Progenitor cell of endocrine pancreas (in vitro differentiated cells): ENCODE measurements around the gene ZNF624. TPM values are rescaled to one million over a fixed set of nuclear protein-coding genes. Genes with fewer than 3 reads are reported as not detected.

Experiments
- DNase-seq: peaks from one replicate; pipeline ENCODE4 v3.0.0; 2021; ENCODE audit warnings: low spot score; ENCODE audit not compliant: unreplicated experiment
- H3K27ac Mint-ChIP-seq: 2 replicates; pipeline ENCODE4 v1.8.0; 2021; ENCODE audit warnings: mild to moderate bottlenecking, moderate library complexity, mixed read lengths
- H3K27me3 Mint-ChIP-seq: 2 replicates; pipeline ENCODE4 v1.8.0; 2021; ENCODE audit warnings: mixed read lengths
- H3K36me3 Mint-ChIP-seq: 2 replicates; pipeline ENCODE4 v1.8.0; 2022; ENCODE audit warnings: mixed read lengths; ENCODE audit not compliant: insufficient read depth
- H3K4me1 Mint-ChIP-seq: 2 replicates; pipeline ENCODE4 v1.8.0; 2021; ENCODE audit warnings: low read depth, mixed read lengths
- H3K4me3 Mint-ChIP-seq: 2 replicates; pipeline ENCODE4 v1.8.0; 2021; ENCODE audit warnings: low read depth, mild to moderate bottlenecking, moderate library complexity, mixed read lengths
- H3K9me3 Mint-ChIP-seq: 2 replicates; pipeline ENCODE4 v1.8.0; 2021; ENCODE audit warnings: low read depth, mixed read lengths
- total RNA-seq: library from RNA; stranded (reverse); gene quantifications from 2 replicates; pipeline ENCODE4 v1.2.1, GENCODE V29; 2021
- TF ChIP-seq, protein P1 (sequence below): fragments of 200-600 bp; sonication (generic); IDR thresholded peaks from one replicate; pipeline ENCODE4 v1.5.0; 2021; ENCODE audit warnings: antibody characterized with exemption, mild to moderate bottlenecking; ENCODE audit not compliant: unreplicated experiment

ZNF624 gene
- total RNA-seq, 1 donor from 2014 or later, result 9.0 TPM

DNA sequence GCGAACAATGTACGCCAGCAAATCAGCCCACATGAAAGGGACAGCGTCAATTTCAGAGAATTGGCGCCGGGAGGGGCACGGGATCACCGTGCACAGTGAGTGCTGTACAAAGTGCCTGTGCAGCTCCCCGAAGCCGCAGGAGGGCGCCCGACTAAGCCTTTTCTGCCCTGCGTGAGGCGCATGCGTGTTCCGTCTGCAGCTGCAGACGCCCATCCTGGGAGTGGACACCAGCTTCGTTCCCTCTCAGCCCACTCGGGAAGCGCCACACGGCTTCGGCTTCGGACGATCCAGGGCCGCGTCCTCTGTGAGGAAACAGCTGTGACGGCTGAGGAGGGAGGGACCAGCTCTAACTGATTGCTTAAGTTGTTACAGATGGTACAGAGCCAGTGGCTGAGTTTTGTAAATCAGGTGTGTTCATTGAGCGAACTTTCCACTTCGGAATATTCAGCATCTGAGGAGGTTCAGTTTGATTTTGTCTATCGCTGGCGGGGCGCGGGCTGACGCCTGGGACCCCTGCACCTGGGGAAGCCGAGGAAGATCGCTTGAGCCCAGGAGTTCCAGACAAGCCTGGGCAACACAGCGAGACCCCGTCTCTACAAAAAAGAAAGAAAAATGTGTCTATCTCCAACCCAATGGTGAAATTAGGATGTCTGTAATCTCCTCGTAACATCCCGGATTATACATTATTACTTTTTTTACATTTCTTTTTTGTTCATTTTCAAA is 69.2 kb downstream of the ZNF624 start:
- TF ChIP-seq, protein P1, sequence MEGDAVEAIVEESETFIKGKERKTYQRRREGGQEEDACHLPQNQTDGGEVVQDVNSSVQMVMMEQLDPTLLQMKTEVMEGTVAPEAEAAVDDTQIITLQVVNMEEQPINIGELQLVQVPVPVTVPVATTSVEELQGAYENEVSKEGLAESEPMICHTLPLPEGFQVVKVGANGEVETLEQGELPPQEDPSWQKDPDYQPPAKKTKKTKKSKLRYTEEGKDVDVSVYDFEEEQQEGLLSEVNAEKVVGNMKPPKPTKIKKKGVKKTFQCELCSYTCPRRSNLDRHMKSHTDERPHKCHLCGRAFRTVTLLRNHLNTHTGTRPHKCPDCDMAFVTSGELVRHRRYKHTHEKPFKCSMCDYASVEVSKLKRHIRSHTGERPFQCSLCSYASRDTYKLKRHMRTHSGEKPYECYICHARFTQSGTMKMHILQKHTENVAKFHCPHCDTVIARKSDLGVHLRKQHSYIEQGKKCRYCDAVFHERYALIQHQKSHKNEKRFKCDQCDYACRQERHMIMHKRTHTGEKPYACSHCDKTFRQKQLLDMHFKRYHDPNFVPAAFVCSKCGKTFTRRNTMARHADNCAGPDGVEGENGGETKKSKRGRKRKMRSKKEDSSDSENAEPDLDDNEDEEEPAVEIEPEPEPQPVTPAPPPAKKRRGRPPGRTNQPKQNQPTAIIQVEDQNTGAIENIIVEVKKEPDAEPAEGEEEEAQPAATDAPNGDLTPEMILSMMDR, result peak; percentile 95
- Mint-ChIP-seq H3K27ac (peak overlapping the region; percentile 62), H3K4me3 (peak overlapping the region; percentile 83), H3K4me1 (peaks cover 3% of the 10 kb centered on the region), H3K27me3 (peaks cover 45% of the 10 kb centered on the region), H3K9me3 (peaks cover 6% of the 10 kb centered on the region), H3K36me3 (no peaks in the 10 kb centered on the region)
- DNase-seq, result peak; percentile 93

DNA sequence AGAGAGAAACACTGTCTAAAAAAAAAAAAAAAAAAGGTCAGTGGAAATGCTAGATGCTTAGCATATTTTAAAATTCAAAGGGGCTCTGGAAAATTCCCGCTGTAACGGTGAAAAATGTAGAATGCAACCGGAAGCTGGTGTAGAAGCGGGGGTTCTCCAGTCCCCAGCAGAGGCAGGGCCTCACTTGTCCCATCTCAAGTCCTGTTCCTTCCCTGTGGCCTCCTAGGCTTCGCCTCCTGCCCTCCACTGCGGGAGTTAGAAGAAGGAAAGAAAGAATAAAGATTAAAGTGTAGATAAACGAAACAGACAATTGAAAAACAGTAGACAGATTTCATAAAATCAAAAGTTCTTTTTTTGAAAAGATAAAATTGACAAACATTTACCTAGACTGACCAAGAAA is 69.9 kb downstream of the ZNF624 start:
- Mint-ChIP-seq H3K4me3 (peak overlapping the region; percentile 83), H3K9me3 (peaks cover 6% of the 10 kb centered on the region), H3K36me3 (no peaks in the 10 kb centered on the region), H3K27me3 (peaks cover 45% of the 10 kb centered on the region), H3K27ac (no peak overlapping the region), H3K4me1 (peaks cover 3% of the 10 kb centered on the region)
- no peak for DNase-seq
- TF ChIP-seq, protein P1, result no peak

DNA sequence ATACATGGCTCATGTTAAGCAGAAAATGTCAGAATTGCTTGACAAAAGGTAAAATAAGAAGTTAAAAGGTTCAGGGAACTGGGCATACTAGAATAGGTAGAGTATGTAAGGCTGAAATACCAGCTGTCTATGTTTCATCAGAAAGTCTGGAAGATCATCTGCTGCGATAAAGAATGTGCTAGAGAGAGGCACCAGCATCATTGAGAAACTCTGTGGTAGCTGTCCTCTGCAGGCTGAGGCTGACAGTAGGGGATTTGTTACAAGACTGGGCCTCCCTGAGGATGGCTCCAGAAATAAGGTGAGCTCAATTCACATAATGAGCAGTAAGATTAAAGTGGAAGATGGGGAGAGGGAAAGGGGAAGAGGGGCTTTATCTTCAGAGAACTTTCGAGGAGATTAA is 80.2 kb downstream of the ZNF624 start:
- Mint-ChIP-seq H3K4me1 (no peaks in the 10 kb centered on the region), H3K4me3 (no peak overlapping the region), H3K9me3 (no peaks in the 10 kb centered on the region), H3K27me3 (peaks cover 49% of the 10 kb centered on the region), H3K36me3 (no peaks in the 10 kb centered on the region), H3K27ac (no peak overlapping the region)
- DNase-seq, result no peak
- TF ChIP-seq, protein P1, result no peak

Other genes with a start within 250 kb of the ZNF624 start
- 1.3 and 2.1 TPM in 2 replicates for gene TRPV2, start 238.3 kb downstream of the ZNF624 start, total RNA-seq
- 8.5 and 9.7 TPM in 2 replicates for gene LRRC75A, start 161.7 kb downstream of the ZNF624 start, total RNA-seq
- 11.6 TPM in 2 replicates for gene ZNF287, start 84.6 kb downstream of the ZNF624 start, total RNA-seq
- 0.89 and 1.2 TPM in 2 replicates for gene CCDC144A, start 36.4 kb upstream of the ZNF624 start, total RNA-seq